Nephron (organoid): ENCODE results near the gene DNAJB4.

Experiments
- H3K27ac Mint-ChIP-seq, 3 experiments: 2 replicates each; pipeline ENCODE4 v1.8.0; 2020; ENCODE audit warnings: mixed read lengths in 3 of 3, mild to moderate bottlenecking in 2 of 3, moderate library complexity in 1 of 3
- H3K27me3 Mint-ChIP-seq: 2 replicates; pipeline ENCODE4 v1.8.0; 2021; ENCODE audit warnings: low read depth, mild to moderate bottlenecking, moderate library complexity, mixed read lengths
- H3K36me3 Mint-ChIP-seq: 2 replicates; pipeline ENCODE4 v1.8.0; 2020; ENCODE audit warnings: low read depth, mixed read lengths
- H3K4me1 Mint-ChIP-seq: 2 replicates; pipeline ENCODE4 v1.8.0; 2020; ENCODE audit warnings: mixed read lengths
- H3K4me3 Mint-ChIP-seq, 3 experiments: 2 replicates each; pipeline ENCODE4 v1.8.0; 2020; ENCODE audit warnings: mild to moderate bottlenecking in 3 of 3, mixed read lengths in 3 of 3, moderate library complexity in 2 of 3
- H3K9me3 Mint-ChIP-seq: 2 replicates; pipeline ENCODE4 v1.8.0; 2020; ENCODE audit warnings: mixed read lengths
- TF ChIP-seq, protein P1 (sequence below), 3 experiments: fragments of 200-600 bp; sonication (generic); IDR thresholded peaks; one replicate each; pipeline ENCODE4 v1.5.0; 2021; ENCODE audit warnings: antibody characterized with exemption in 3 of 3; ENCODE audit not compliant: unreplicated experiment in 3 of 3

DNAJB4 gene

DNA sequence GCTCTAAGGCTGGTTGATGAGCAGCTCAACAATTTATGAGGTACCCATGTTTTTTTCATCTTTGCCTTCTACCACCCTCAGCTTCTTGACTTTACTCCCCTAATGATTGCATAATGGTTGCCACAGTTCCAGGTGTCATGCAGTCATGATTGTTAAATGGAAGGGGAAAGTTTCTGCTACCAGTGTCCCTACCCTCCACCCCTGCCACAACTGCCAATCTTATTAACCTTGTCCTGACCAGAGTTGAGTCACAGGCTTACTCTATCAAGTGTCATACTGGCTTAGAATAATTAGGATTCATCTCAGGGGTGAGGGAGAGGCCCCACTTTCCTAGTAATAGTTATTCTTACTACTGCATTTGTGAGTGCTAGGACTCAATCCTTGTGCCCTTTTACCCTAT lies 17.9 kb upstream of the DNAJB4 start:
- H3K9me3 Mint-ChIP-seq = no peaks in the 10 kb centered on the region
- H3K36me3 Mint-ChIP-seq = peaks cover 30% of the 10 kb centered on the region
- H3K27ac Mint-ChIP-seq = no peak overlapping the region
- TF ChIP-seq, protein P1, sequence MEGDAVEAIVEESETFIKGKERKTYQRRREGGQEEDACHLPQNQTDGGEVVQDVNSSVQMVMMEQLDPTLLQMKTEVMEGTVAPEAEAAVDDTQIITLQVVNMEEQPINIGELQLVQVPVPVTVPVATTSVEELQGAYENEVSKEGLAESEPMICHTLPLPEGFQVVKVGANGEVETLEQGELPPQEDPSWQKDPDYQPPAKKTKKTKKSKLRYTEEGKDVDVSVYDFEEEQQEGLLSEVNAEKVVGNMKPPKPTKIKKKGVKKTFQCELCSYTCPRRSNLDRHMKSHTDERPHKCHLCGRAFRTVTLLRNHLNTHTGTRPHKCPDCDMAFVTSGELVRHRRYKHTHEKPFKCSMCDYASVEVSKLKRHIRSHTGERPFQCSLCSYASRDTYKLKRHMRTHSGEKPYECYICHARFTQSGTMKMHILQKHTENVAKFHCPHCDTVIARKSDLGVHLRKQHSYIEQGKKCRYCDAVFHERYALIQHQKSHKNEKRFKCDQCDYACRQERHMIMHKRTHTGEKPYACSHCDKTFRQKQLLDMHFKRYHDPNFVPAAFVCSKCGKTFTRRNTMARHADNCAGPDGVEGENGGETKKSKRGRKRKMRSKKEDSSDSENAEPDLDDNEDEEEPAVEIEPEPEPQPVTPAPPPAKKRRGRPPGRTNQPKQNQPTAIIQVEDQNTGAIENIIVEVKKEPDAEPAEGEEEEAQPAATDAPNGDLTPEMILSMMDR (IDR thresholded peaks at IDR 0.05; ENCODE audit: unreplicated experiment in 3 of 3) = no peak
- H3K4me3 Mint-ChIP-seq = no peak overlapping the region
- H3K4me1 Mint-ChIP-seq = peaks cover 14% of the 10 kb centered on the region
- no peaks in the 10 kb centered on the region for H3K27me3 Mint-ChIP-seq

DNA sequence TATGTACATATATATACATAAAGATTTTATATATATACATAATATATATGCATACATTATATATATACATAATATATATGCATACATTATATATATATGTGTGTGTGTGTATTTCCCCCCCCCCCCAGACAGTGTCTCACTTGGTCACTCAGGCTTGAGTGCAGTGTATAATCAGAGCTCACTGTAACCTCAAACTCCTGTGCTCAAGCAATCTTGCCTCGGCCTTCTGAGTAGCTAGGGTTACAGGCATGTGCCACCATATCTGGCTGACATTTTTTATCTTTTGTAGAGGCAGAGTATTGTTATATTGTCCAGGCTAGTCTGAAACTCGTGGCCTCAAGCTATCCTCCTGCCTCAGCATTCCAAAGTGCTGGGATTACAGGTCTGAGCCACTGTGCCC lies 16.8 kb upstream of the DNAJB4 start:
- H3K4me3 Mint-ChIP-seq = no peak overlapping the region
- TF ChIP-seq, protein P1 (IDR thresholded peaks at IDR 0.05; ENCODE audit: unreplicated experiment in 3 of 3) = no peak

GRCh38 chr1:77989744-77990143 lies 15.0 kb upstream of the DNAJB4 start:
- H3K9me3 Mint-ChIP-seq = no peaks in the 10 kb centered on the region
- H3K27me3 Mint-ChIP-seq = no peaks in the 10 kb centered on the region
- H3K27ac Mint-ChIP-seq = no peak overlapping the region
- H3K36me3 Mint-ChIP-seq = peaks cover 33% of the 10 kb centered on the region
- no peak overlapping the region for H3K4me3 Mint-ChIP-seq
- TF ChIP-seq, protein P1 (IDR thresholded peaks at IDR 0.05; ENCODE audit: unreplicated experiment in 3 of 3) = no peak
- H3K4me1 Mint-ChIP-seq = peaks cover 7% of the 10 kb centered on the region

More for the DNA sequence above, 16.8 kb upstream of the DNAJB4 start:
- Mint-ChIP-seq H3K9me3 (no peaks in the 10 kb centered on the region), H3K36me3 (peaks cover 32% of the 10 kb centered on the region), H3K4me1 (peaks cover 13% of the 10 kb centered on the region), H3K27me3 (no peaks in the 10 kb centered on the region), H3K27ac (no peak overlapping the region)

- Mint-ChIP-seq H3K4me1 (peaks cover 5% of the 10 kb centered on the region), H3K4me3 (no peak overlapping the region), H3K36me3 (peaks cover 36% of the 10 kb centered on the region), H3K27ac (no peak overlapping the region), H3K9me3 (no peaks in the 10 kb centered on the region), H3K27me3 (no peaks in the 10 kb centered on the region)
- TF ChIP-seq, protein P1 (IDR thresholded peaks at IDR 0.05; ENCODE audit: unreplicated experiment in 3 of 3) = no peak
These were observed 14.0 kb upstream of the DNAJB4 start for GRCh38 chr1:77990629-77991204.

GRCh38 chr1:77991638-77992037 lies 13.1 kb upstream of the DNAJB4 start:
- peaks cover 37% of the 10 kb centered on the region for H3K36me3 Mint-ChIP-seq
- no peaks in the 10 kb centered on the region for H3K27me3 Mint-ChIP-seq
- H3K9me3 Mint-ChIP-seq = no peaks in the 10 kb centered on the region
- no peak overlapping the region for H3K27ac Mint-ChIP-seq
- H3K4me3 Mint-ChIP-seq = no peak overlapping the region
- peaks cover 5% of the 10 kb centered on the region for H3K4me1 Mint-ChIP-seq
- TF ChIP-seq, protein P1 (IDR thresholded peaks at IDR 0.05; ENCODE audit: unreplicated experiment in 3 of 3) = no peak

DNA sequence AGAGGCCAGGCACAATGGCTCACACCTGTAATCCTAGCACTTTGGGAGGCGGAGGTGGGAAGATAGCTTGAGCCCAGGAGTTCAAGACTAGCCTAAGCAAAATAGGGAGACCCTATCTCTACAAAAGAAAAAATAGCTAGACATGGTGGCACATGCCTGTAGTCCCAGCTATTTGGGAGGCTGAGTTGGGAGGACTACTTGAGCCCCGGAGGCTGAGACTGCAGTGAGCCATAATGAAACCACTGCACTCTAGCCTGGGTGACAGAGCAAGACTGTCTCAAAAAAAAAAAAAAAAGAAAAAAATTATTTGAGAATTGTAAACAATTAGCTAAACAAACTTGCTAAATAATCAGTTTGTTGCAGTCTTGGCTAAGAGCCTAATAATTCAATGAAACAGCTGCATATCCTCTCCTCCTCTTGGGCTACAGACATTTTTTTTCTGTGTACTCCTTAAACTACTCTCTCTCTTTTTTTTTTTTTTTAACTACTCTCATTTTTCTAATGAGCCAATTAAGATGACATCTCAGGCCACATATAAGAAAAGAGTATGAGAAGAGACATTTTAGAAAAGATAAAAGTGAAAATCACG lies 10.5 kb upstream of the DNAJB4 start:
- TF ChIP-seq, protein P1 (IDR thresholded peaks at IDR 0.05; ENCODE audit: unreplicated experiment in 3 of 3) = no peak
- Mint-ChIP-seq H3K9me3 (no peaks in the 10 kb centered on the region), H3K27ac (no peak overlapping the region), H3K27me3 (no peaks in the 10 kb centered on the region), H3K4me1 (peaks cover 5% of the 10 kb centered on the region), H3K36me3 (peaks cover 44% of the 10 kb centered on the region), H3K4me3 (no peak overlapping the region)
